Renal pelvis (tissue), 4 donors: ENCODE data around the gene UVSSA. TPM values are rescaled to one million over a fixed set of nuclear protein-coding genes. Genes with fewer than 3 reads are reported as not detected.
"Not testable (repeated sequence)": the region's sequence is repeated elsewhere in the genome, so short reads cannot be mapped to it uniquely, and the experiment has no call there.

Experiments used
- DNase-seq: peaks from one replicate; pipeline ENCODE4 v3.0.0-alpha.2; 2013
- polyA plus RNA-seq, 3 donors: library from polyadenylated mRNA; unstranded; fragments of 120-200 nt; gene quantifications; one replicate each; pipeline ENCODE4 v1.2.1, GENCODE V29; 2013; ENCODE audit not compliant: insufficient read length in 3 of 3

The UVSSA gene
- polyA plus RNA-seq, 3 donors: 8.5 to 18.0 (median 16.5) TPM

GRCh38 chr4:1416051-1416947, 69.3 kb downstream of the UVSSA start:
- DNase-seq: no peak

GRCh38 chr4:1416948-1417260, 69.9 kb downstream of the UVSSA start:
- no peak for DNase-seq

GRCh38 chr4:1417522-1418390, 70.7 kb downstream of the UVSSA start:
- no peak for DNase-seq

GRCh38 chr4:1418494-1419285, 71.7 kb downstream of the UVSSA start:
- DNase-seq: no peak

- no peak for DNase-seq
These were observed 72.7 kb downstream of the UVSSA start for GRCh38 chr4:1419708-1420107.

- DNase-seq: no peak
These were observed 74.6 kb downstream of the UVSSA start for GRCh38 chr4:1421657-1422056.

- no peak for DNase-seq
These were observed 80.0 kb downstream of the UVSSA start for GRCh38 chr4:1427010-1427409.

- not testable (repeated sequence) for DNase-seq
These were observed 96.7 kb downstream of the UVSSA start for GRCh38 chr4:1443688-1444172.

Other genes with a start within 250 kb of the UVSSA start
- 10 to 100 TPM in 2 of 3 donors, 1 to 10 TPM in 1; 9.1 to 19.8 (median 18.7) TPM for gene RNF212, start 233.6 kb upstream of the UVSSA start, polyA plus RNA-seq
- gene SPON2, start 174.6 kb upstream of the UVSSA start, polyA plus RNA-seq: 10 to 100 TPM in 2 of 3 donors, 1 to 10 TPM in 1; 9.3 to 14.7 (median 14.5) TPM
- gene CTBP1, start 98.1 kb upstream of the UVSSA start, polyA plus RNA-seq: 100 to 1,000 TPM; 172 to 181 (median 176) TPM
- 10 to 100 TPM; 84.5 to 90.2 (median 88.5) TPM for gene MAEA, start 57.3 kb upstream of the UVSSA start, polyA plus RNA-seq
- not detected for gene NKX1-1, start 59.2 kb downstream of the UVSSA start, polyA plus RNA-seq